ENCODE results near the gene NHERF2.

The NHERF2 gene

GRCh38 chr16:1990101-1990350 lies 36.7 kb upstream of the NHERF2 start:
- intact Hi-C loops (cut with DNase I): no loop called here
- no peak for DNase-seq

DNA sequence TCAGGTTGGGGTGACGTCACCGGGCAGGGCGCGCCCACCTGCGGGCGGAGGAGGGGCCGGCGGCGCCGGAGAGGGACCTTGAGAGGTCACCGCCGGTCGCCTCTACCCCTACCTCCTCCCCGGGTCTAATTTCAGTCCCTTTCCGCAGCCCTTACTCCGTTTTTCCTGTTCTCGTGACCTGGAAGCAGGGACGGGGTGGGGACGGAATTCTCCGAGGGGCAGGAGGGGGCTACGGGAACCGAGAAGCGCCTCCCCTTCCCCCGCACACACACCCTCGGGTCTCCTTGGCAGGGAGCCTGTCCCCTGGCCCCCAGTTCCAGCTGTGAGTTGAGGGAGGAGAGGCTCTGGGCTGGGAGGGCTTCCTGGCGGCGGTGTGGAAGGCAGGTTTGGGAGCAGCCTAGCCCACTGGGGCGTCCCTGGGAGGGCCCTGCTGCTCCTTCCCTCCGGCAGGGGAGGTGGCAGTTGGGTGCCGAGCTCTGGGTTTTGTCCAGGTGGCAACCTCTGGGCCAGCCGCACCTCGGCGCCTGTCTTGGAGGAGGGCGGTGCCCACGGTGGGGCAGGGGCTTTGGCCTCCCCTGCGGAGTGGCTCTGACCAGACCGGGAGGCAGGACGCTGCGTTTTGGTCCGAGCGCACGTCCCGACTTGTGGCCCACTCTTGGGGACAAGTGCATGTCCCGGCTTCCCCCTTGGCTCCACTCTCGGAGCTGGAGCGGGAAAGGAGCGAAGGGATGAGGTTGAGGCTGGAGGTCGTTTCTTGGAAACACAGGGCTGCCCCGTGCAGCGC lies 36.2 kb upstream of the NHERF2 start:
- intact Hi-C loops (cut with DNase I): no loop called here
- peak in 10 of 42 donors; percentile 24 to 65 (median 46) for DNase-seq

DNA sequence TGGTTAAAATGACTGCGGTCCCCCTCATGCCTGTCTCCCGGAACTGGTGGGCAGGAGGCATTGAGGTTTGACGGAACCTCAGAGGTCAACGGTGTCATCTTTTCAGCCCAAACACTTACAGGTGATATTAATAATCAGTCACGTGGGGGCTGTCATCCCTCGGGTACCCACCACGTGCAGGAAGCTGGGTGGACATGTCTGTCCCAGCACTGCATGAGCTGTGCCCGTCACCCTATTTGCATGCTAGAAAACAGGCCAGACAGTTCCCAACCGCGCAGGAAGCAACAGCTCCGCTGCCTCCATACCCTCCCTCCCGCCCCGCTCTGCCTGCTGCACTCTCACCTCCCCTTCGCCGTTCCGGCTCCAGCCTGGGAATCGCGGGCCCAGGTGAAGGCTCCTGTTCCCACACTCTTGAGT lies 35.6 kb upstream of the NHERF2 start:
- peak in 3 of 42 donors; percentile 13 to 48 (median 30) for DNase-seq
- intact Hi-C loops (cut with DNase I): no loop called here

DNA sequence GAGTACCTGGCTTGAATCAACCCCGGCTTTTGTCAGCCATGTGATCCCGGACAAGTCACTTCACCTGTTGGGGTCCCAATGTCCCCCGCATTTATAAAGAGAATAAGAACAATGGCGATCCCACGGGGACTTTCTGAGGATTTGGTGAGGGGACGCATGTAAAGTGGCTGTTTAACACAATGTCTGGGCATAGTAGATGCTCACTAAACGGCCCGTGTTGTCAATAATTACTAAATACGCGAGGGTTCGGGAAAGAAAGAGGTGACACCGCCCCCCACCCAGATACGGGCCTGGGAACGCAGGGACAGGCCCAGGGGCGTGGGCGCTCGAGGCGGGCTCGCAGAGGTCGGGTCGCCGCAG lies 35.1 kb upstream of the NHERF2 start:
- DNase-seq: no peak
- intact Hi-C loops (cut with DNase I): no loop called here

- peak; percentile 70 to 94 (median 86) for DNase-seq
- intact Hi-C loops (cut with DNase I): no loop called here
These were observed 34.6 kb upstream of the NHERF2 start for GRCh38 chr16:1991948-1992703.

DNA sequence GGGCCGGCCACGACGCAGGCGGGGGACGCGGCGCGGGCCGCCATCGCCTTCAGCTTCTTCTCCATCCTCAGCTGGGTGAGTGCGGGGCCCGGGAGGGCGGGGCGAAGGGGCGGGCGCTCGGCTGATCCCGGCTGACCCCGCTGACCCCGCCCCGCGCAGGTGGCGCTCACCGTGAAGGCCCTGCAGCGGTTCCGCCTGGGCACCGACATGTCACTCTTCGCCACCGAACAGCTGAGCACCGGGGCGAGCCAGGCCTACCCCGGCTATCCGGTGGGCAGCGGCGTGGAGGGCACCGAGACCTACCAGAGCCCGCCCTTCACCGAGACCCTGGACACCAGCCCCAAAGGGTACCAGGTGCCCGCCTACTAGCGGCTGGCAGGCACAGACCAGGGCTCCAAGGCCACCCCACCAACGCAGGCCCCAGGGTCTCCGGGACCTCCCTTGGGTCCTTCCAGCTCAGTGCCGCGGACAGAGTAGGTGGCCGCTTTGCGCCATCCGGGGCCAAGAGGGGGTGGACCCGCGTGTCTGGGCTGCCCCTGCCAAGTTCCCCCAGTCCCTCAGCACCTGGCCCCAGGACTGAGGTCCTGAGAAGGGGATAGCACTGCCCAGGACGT lies 33.9 kb upstream of the NHERF2 start:
- no peak for DNase-seq
- intact Hi-C loops (cut with DNase I): no loop called here

DNA sequence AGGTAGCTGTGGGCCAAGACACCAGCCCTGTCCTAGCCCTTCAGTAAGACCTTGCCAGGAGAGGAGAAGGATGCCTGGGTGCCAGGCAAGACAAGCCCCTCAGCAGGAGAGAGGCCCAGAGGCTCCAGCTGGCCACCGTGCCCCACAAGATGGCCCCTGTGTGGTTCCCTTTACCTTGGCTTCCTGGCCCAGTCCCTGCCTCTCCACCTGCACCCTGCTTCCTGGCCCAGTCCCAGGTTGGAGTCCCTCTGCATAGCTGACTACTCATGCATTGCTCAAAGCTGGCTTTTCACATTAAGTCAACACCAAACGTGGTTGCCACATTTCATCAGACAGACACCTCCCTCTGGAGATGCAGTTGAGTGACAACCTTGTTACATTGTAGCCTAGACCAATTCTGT lies 33.0 kb upstream of the NHERF2 start:
- no peak for DNase-seq
- intact Hi-C loops (cut with DNase I): no loop called here

GRCh38 chr16:1997494-1998359 lies 29.0 kb upstream of the NHERF2 start:
- intact Hi-C loops (cut with DNase I): no loop called here
- DNase-seq: no peak

DNA sequence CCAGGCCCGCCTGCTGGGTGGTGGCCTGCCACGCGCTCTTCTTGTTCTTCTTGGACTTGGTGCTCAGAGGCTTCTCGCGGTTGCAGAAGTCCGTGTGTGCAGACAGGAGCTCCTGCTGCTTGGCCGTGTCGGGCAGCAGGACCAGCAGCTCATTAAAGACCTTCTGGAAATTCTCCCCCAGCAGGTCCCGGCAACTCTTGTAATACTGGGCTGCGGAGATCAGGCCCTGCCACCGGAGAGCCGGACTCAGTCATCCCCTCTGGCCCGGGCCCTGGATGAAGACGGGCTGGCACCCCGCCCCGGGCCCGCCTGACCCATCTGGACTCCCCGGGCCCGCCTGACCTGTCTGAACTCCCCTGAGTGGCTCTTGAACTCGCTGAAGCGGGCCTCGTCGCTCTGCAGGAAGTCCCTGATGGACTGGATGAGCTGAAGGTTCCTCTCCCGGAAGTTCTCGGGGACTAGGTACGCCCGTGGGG lies 28.3 kb upstream of the NHERF2 start:
- intact Hi-C loops (cut with DNase I): no loop called here
- no peak for DNase-seq

- intact Hi-C loops (cut with DNase I): no loop called here
- no peak for DNase-seq
These were observed 27.6 kb upstream of the NHERF2 start for GRCh38 chr16:1998852-1999801.

- DNase-seq: peak in 28 of 42 donors; percentile 30 to 87 (median 58)
These were observed 26.7 kb upstream of the NHERF2 start for GRCh38 chr16:1999866-2000514.

GRCh38 chr16:2001035-2001434 lies 25.7 kb upstream of the NHERF2 start:
- intact Hi-C loops (cut with DNase I): no loop called here
- no peak for DNase-seq

More at GRCh38 chr16:1999866-2000514, 26.7 kb upstream of the NHERF2 start:
- intact Hi-C loops (cut with DNase I): no loop called here

DNA sequence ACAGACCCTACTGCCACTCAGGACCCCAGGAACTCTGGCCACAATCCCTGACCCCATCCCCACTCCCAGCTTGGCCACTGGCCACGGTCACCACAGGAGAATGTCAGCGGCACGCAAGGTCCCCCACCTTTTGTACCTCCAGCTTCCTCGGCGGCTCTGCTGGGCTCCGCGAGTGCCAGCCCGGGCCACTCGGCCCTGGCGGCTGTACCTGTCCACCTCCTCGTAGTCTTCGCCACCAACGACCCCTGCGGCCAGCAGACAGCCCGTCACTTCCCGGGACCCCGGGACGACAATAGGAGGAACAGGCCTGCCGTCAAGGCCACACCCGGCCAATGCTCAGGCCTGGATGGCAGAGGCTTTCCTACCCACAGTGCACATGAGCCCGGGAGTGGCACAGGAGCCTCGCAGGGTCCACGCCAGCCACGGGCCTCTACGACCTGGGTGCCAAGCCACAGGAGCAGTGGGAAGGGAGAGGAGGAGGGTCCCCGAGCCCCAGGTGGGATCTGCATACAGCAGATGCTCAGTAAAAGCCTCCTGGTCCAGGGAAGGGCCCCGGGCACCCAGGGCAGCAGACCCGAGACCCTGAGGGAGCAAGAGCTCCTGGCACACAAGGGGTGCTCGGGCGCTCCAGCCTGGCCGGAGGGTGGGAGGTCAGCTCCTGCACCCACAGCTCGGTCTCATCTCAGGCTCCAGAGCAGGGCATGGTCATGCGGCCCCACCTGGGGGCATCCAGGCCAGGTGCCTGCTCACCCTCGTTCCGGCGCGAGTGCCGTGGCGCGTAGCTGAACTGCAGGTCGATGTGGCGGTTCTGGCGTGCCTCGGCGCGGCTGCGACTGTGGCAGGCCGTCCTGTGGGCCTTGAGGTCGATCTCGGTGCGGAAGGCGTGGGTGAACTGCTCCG lies 25.0 kb upstream of the NHERF2 start:
- intact Hi-C loops (cut with DNase I): no loop called here
- DNase-seq: no peak

- no peak for DNase-seq
- intact Hi-C loops (cut with DNase I): no loop called here
These were observed 24.1 kb upstream of the NHERF2 start for GRCh38 chr16:2002406-2003230.

DNA sequence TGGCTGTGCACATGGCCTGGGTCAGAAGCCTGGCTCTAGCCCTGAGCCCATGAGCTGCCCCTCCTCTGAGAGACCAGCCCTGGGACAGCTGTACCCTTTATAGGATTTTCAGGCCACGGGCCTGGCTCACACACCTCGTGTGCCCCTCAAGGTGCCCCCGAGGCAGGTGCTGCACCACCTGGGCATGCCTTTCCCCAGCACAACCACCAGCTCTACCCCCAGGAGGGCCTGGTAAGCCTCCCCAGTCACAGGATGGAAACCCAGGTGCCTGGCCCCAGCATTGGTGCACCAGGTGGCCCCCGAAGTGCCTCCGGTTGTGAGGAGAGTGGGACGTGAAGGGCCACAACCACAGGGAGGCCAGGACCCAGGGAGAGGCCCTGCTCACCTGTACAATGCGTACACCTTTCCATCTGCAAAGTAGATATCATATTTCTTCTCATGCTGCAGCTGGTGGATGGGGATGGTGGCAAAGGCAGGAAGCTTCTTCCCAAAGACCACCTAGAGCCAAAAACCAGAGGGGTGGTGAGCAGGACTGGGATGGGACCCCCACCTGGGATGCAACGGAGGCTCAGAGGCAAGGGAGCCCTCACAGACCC lies 23.4 kb upstream of the NHERF2 start:
- intact Hi-C loops (cut with DNase I): no loop called here
- no peak for DNase-seq

All from head of caudate nucleus (tissue), 42 donors.